WTC11 (cell line): ENCODE results near the gene FGF12. TPM values are rescaled to one million over a fixed set of nuclear protein-coding genes. Genes with fewer than 3 reads are reported as not detected.

Source experiments
- ATAC-seq: fragments of 200-7000 bp; cut with Tn5 transposase; 2 replicates; pipeline ENCODE4 v1.10.0; 2021; ENCODE audit warnings: mild to moderate bottlenecking, moderate library complexity
- CTCF ChIA-PET: fragments of 300-600 bp; sonication (Branson Sonifier 250); formaldehyde crosslinking; loops from one replicate; lab custom pipeline; 2021; ENCODE audit warnings: antibody characterized with exemption; lab: Charles Lee
- POLR2A ChIA-PET: fragments of 350-600 bp; sonication (Branson Sonifier 250); formaldehyde crosslinking; loops from one replicate; lab custom pipeline; 2021; ENCODE audit warnings: antibody characterized with exemption; lab: Charles Lee
- DNase-seq: peaks from one replicate; pipeline ENCODE4 v3.0.0; 2021; ENCODE audit warnings: low spot score
- H3K27ac Mint-ChIP-seq: 2 replicates; pipeline ENCODE4 v1.8.0; 2021; ENCODE audit warnings: mixed read lengths
- H3K27me3 Mint-ChIP-seq: 2 replicates; pipeline ENCODE4 v1.8.0; 2021; ENCODE audit warnings: low read depth, mild to moderate bottlenecking, moderate library complexity, mixed read lengths
- H3K36me3 Mint-ChIP-seq: 2 replicates; pipeline ENCODE4 v1.8.0; 2021; ENCODE audit warnings: mixed read lengths
- H3K4me1 Mint-ChIP-seq: 2 replicates; pipeline ENCODE4 v1.8.0; 2022; ENCODE audit warnings: mixed read lengths
- H3K4me3 Mint-ChIP-seq: 2 replicates; pipeline ENCODE4 v1.8.0; 2021; ENCODE audit warnings: mild to moderate bottlenecking, moderate library complexity, mixed read lengths
- H3K9me3 Mint-ChIP-seq: 2 replicates; pipeline ENCODE4 v1.8.0; 2021; ENCODE audit warnings: mixed read lengths
- ARID4B ChIP-seq: sonication (generic); formaldehyde crosslinking; IDR thresholded peaks from 2 replicates; pipeline ENCODE4 v1.8.0; 2023; ENCODE audit warnings: missing genetic modification reagents, mild to moderate bottlenecking, borderline replicate concordance
- ATF1 ChIP-seq: sonication (generic); formaldehyde crosslinking; IDR thresholded peaks from 2 replicates; pipeline ENCODE4 v1.8.1; 2023; ENCODE audit warnings: mild to moderate bottlenecking, moderate library complexity, missing genetic modification reagents
- ATF2 ChIP-seq: sonication (generic); formaldehyde crosslinking; IDR thresholded peaks from 2 replicates; pipeline ENCODE4 v1.8.1; 2022; ENCODE audit warnings: low read depth, missing genetic modification reagents, borderline replicate concordance
- ATF6 ChIP-seq: sonication (generic); formaldehyde crosslinking; IDR thresholded peaks from 2 replicates; pipeline ENCODE4 v1.8.1; 2023; ENCODE audit warnings: mild to moderate bottlenecking, missing genetic modification reagents
- CTCF ChIP-seq: fragments of 200-600 bp; IDR thresholded peaks from 2 replicates; pipeline ENCODE4 v1.8.0; 2022; ENCODE audit warnings: antibody characterized with exemption
- E2F5 ChIP-seq: sonication (generic); formaldehyde crosslinking; IDR thresholded peaks from 2 replicates; pipeline ENCODE4 v1.8.1; 2022; ENCODE audit warnings: mild to moderate bottlenecking, moderate library complexity, missing genetic modification reagents
- FOXJ3 ChIP-seq: sonication (generic); formaldehyde crosslinking; IDR thresholded peaks from 2 replicates; pipeline ENCODE4 v1.9.0; 2021; ENCODE audit warnings: missing genetic modification reagents, mild to moderate bottlenecking, borderline replicate concordance
- MLX ChIP-seq: sonication (generic); formaldehyde crosslinking; IDR thresholded peaks from 2 replicates; pipeline ENCODE4 v1.8.1; 2023; ENCODE audit warnings: mild to moderate bottlenecking, missing genetic modification reagents, moderate library complexity
- NFATC4 ChIP-seq: fragments of 250-450 bp; sonication (Bioruptor Pico); IDR thresholded peaks from 2 replicates; pipeline ENCODE4 v1.9.0; 2021; ENCODE audit warnings: mild to moderate bottlenecking
- NFE2L1 ChIP-seq: sonication (generic); formaldehyde crosslinking; IDR thresholded peaks from 2 replicates; pipeline ENCODE4 v1.8.1; 2023; ENCODE audit warnings: missing genetic modification reagents
- NFYB ChIP-seq: sonication (generic); formaldehyde crosslinking; conservative IDR thresholded peaks from 2 replicates; pipeline ENCODE4 v1.8.0; 2022; ENCODE audit warnings: low read depth, missing genetic modification reagents
- NR2C2 ChIP-seq: sonication (generic); formaldehyde crosslinking; IDR thresholded peaks from 2 replicates; pipeline ENCODE4 v1.8.0; 2022; ENCODE audit warnings: mild to moderate bottlenecking, missing genetic modification reagents
- TEAD4 ChIP-seq: sonication (generic); formaldehyde crosslinking; IDR thresholded peaks from 2 replicates; pipeline ENCODE4 v1.8.0; 2022; ENCODE audit warnings: mild to moderate bottlenecking, missing genetic modification reagents
- USF2 ChIP-seq: sonication (generic); formaldehyde crosslinking; IDR thresholded peaks from 2 replicates; pipeline ENCODE4 v1.8.1; 2023; ENCODE audit warnings: mild to moderate bottlenecking, missing genetic modification reagents, moderate library complexity
- ZNF121 ChIP-seq: sonication (generic); formaldehyde crosslinking; IDR thresholded peaks from 2 replicates; pipeline ENCODE4 v1.8.0; 2023; ENCODE audit warnings: missing genetic modification reagents
- total RNA-seq: library from RNA; stranded (reverse); gene quantifications from 3 replicates; pipeline ENCODE4 v1.2.3, GENCODE V29; 2021

FGF12 gene
- total RNA-seq, 1 experiment from 2014 or later, result 13.5 TPM

GRCh38 chr3:192422997-192423342 lies 304.4 kb downstream of the FGF12 start:
- no peak overlapping the region for H3K27ac Mint-ChIP-seq
- ATAC-seq, result peak; percentile 52
- peaks cover 11% of the 10 kb centered on the region for H3K27me3 Mint-ChIP-seq
- CTCF ChIA-PET, result interaction anchor here (0.6 to 2.7 kb wide), 26 partner anchors 8 to 529 kb away, joined by 3 to 22 read pairs (median 4); no protein-coding TSS in a partner anchor
- no peaks in the 10 kb centered on the region for H3K36me3 Mint-ChIP-seq
- H3K4me3 Mint-ChIP-seq, result no peak overlapping the region
- TF ChIP-seq CTCF (peak; percentile 11; the same call in 1 of the 2 replicates), FOXJ3 (CRISPR knock-in tag) (no peak), NFE2L1 (CRISPR knock-in tag) (no peak)
- no peak for DNase-seq
- H3K9me3 Mint-ChIP-seq, result peaks cover 4% of the 10 kb centered on the region; the same call in 1 of the 2 replicates
- POLR2A ChIA-PET, result interaction anchor here (0.7 kb wide), 1 partner anchor 14 kb away, joined by 3 read pairs; no protein-coding TSS in a partner anchor
- H3K4me1 Mint-ChIP-seq, result peaks cover 40% of the 10 kb centered on the region

- CTCF ChIA-PET, result interaction anchor here (0.8 to 2.7 kb wide), 21 partner anchors 7 to 528 kb away, joined by 3 to 22 read pairs (median 5); no protein-coding TSS in a partner anchor
- H3K27me3 Mint-ChIP-seq, result peaks cover 11% of the 10 kb centered on the region
- no peak for ATAC-seq
- H3K4me3 Mint-ChIP-seq, result no peak overlapping the region
- POLR2A ChIA-PET, result interaction anchor here (0.7 kb wide), 1 partner anchor 13 kb away, joined by 3 read pairs; no protein-coding TSS in a partner anchor
- no peak overlapping the region for H3K27ac Mint-ChIP-seq
- DNase-seq, result no peak
- H3K36me3 Mint-ChIP-seq, result no peaks in the 10 kb centered on the region
- peaks cover 42% of the 10 kb centered on the region for H3K4me1 Mint-ChIP-seq
- H3K9me3 Mint-ChIP-seq, result peaks cover 4% of the 10 kb centered on the region; the same call in 1 of the 2 replicates
- no peak for TF ChIP-seq NFATC4 (CRISPR knock-in tag)
- no peak for TF ChIP-seq ATF1 (CRISPR knock-in tag)
- TF ChIP-seq ATF2, result no peak
- TF ChIP-seq CTCF, result 0 out of 2 replicates have a peak, but pooled peaks have one; percentile 15
- no peak for TF ChIP-seq NR2C2 (CRISPR knock-in tag)
- TF ChIP-seq, all 79 proteins: peak for 1
Observed at GRCh38 chr3:192422321-192422996, 304.9 kb downstream of the FGF12 start.

- no peak for DNase-seq
- H3K27ac Mint-ChIP-seq, result no peak overlapping the region
- TF ChIP-seq E2F5 (CRISPR knock-in tag) (no peak), ZNF121 (CRISPR knock-in tag) (no peak), TEAD4 (no peak), MLX (CRISPR knock-in tag) (no peak), NFATC4 (CRISPR knock-in tag) (no peak), USF2 (CRISPR knock-in tag) (no peak), ATF6 (CRISPR knock-in tag) (no peak), NFYB (CRISPR knock-in tag) (no peak), ARID4B (CRISPR knock-in tag) (no peak)
Observed at GRCh38 chr3:192419312-192419711, 308.0 kb downstream of the FGF12 start.

More at GRCh38 chr3:192419312-192419711, 308.0 kb downstream of the FGF12 start:
- Mint-ChIP-seq H3K27me3 (peaks cover 29% of the 10 kb centered on the region), H3K4me1 (peaks cover 73% of the 10 kb centered on the region), H3K4me3 (no peak overlapping the region), H3K36me3 (no peaks in the 10 kb centered on the region), H3K9me3 (peaks cover 4% of the 10 kb centered on the region; the same call in 1 of the 2 replicates)
- no peak for ATAC-seq
- ChIA-PET POLR2A (no interaction called here), CTCF (interaction anchor here (1.9 kb wide), 1 partner anchor 25 kb away, joined by 7 read pairs; no protein-coding TSS in a partner anchor)
